HUES6 (cell line): ENCODE data around the gene TSSK6.

Source experiments
- H3K27ac ChIP-seq: 2 replicates; pipeline ENCODE4 v1.7.0; 2013; ENCODE audit warnings: low read depth, mild to moderate bottlenecking, low read length, inconsistent platforms
- H3K27me3 ChIP-seq: 2 replicates; pipeline ENCODE4 v1.6.1; 2013; ENCODE audit warnings: low read length; ENCODE audit not compliant: control insufficient read depth, insufficient read depth
- H3K36me3 ChIP-seq: 2 replicates; pipeline ENCODE4 v1.6.1; 2013; ENCODE audit warnings: low read length; ENCODE audit not compliant: control insufficient read depth, insufficient read depth
- H3K4me1 ChIP-seq: 2 replicates; pipeline ENCODE4 v1.6.1; 2013; ENCODE audit warnings: low read length; ENCODE audit not compliant: control insufficient read depth, insufficient read depth
- H3K4me3 ChIP-seq: 2 replicates; pipeline ENCODE4 v1.5.1; 2013; ENCODE audit warnings: low read depth, low read length
- H3K9ac ChIP-seq: one replicate; pipeline ENCODE4 v1.6.1; 2013; ENCODE audit warnings: mild to moderate bottlenecking, low read length
- H3K9me3 ChIP-seq: 2 replicates; pipeline ENCODE4 v1.6.1; 2013; ENCODE audit warnings: low read depth, low read length; ENCODE audit not compliant: control insufficient read depth, insufficient read depth

TSSK6 gene

GRCh38 chr19:19527674-19528625 lies 12.6 kb upstream of the TSSK6 start:
- Histone ChIP-seq H3K27ac (no peak overlapping the region), H3K27me3 (no peaks in the 10 kb centered on the region), H3K4me1 (peaks cover 14% of the 10 kb centered on the region), H3K9me3 (no peaks in the 10 kb centered on the region), H3K4me3 (no peak overlapping the region), H3K36me3 (peaks cover 28% of the 10 kb centered on the region), H3K9ac (no peak overlapping the region)

DNA sequence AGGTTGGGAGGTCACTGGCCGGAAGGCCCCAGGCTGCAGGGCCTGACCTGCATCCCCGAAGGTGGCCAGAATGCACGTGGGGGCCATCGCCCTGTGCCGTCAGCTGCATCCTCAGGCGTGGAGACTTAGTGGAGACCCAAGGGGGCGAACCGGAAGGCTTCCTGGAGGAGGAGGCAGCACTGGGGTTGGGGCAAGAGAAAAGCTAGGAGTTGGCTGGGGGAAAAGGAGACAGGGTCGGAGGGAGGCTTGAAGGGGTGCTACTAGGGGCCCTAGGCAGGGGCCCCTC lies 12.0 kb upstream of the TSSK6 start:
- no peak overlapping the region for H3K27ac ChIP-seq
- H3K27me3 ChIP-seq = no peaks in the 10 kb centered on the region
- H3K4me1 ChIP-seq = peaks cover 10% of the 10 kb centered on the region
- no peak overlapping the region for H3K9ac ChIP-seq
- peaks cover 31% of the 10 kb centered on the region for H3K36me3 ChIP-seq
- H3K9me3 ChIP-seq = no peaks in the 10 kb centered on the region
- H3K4me3 ChIP-seq = no peak overlapping the region

DNA sequence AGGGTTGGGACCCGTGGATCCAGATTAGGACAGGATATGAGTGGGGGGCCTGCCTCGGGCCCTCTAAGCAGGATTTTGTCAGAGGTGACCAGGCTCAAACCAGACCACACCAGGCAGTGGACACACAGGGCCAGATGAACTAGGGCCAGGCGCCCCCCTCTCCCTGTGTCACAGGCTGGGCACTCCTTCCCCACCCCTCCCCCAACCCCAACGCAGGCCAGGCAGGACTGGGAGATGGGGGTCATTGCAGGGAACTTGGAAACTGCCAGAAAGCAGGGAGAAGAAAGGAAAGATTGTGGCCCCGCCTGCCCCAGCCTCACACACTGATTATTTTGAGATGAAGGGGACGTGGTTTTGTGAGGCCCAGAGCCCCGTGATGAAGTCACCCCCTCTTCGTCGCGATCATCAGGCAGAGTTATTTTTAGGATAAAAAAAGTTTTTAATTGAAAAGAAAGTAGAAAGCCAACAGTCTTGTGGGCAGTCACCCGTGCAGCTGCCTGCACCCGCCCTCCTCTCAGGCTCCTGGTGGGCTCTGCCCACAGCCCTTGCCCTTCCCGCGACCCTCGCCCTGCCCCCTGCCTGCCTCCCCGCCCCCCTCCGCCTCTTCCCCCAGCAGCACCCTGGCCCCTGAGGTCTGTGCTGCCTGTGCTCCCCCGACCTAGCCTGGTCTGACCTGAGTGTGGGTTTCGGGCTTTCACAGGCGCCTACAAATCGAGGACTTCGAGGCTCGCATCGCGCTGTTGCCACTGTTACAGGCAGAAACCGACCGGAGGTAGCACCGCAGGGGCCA lies 11.4 kb upstream of the TSSK6 start:
- no peak overlapping the region for H3K4me3 ChIP-seq
- H3K27me3 ChIP-seq = no peaks in the 10 kb centered on the region
- H3K9ac ChIP-seq = no peak overlapping the region
- no peak overlapping the region for H3K27ac ChIP-seq
- peaks cover 10% of the 10 kb centered on the region for H3K4me1 ChIP-seq
- peaks cover 31% of the 10 kb centered on the region for H3K36me3 ChIP-seq
- no peaks in the 10 kb centered on the region for H3K9me3 ChIP-seq

DNA sequence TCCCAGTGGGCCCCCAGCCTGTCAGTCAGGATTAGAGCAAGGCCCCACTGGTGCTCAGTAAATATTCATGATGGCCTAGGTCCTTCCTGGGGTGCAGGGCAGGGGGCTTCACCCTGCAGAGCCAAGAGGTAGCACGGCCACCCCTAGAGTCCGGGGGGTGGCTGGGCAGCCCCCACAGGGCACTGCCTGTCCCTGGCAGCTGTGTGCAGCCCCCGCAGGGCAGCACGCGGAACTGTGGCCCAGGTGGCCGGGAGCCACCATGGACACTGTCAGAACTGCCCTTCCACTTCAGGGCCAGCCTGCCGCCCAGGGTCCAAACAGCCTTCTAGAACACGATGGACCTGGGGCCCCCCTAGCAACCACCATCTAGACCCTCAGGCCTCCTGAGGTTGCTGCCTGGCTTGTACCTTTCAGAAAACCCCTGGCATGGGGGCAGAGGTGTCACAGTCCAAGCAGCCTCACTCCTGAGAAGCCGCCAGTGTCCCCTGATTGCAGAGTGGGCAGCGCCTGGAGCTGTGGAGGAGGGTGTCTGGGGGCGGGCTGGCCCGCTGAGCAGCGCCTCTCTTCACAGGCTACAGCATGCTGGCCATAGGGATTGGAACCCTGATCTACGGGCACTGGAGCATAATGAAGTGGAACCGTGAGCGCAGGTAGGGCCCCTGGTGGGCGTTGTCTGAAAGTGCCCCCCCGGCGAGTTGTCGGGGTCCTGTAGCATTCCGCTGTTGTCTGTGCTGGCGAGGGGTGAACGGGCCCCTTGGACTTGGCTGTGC lies 10.4 kb upstream of the TSSK6 start:
- H3K36me3 ChIP-seq = peaks cover 34% of the 10 kb centered on the region
- no peaks in the 10 kb centered on the region for H3K27me3 ChIP-seq
- no peak overlapping the region for H3K9ac ChIP-seq
- H3K4me1 ChIP-seq = peaks cover 10% of the 10 kb centered on the region
- H3K9me3 ChIP-seq = no peaks in the 10 kb centered on the region
- 0 out of 2 replicates have a peak overlapping the region, but pooled peaks have one; percentile 23 for H3K27ac ChIP-seq
- no peak overlapping the region for H3K4me3 ChIP-seq

GRCh38 chr19:19524053-19524452 lies 8.7 kb upstream of the TSSK6 start:
- Histone ChIP-seq H3K27me3 (no peaks in the 10 kb centered on the region), H3K4me3 (no peak overlapping the region), H3K9ac (no peak overlapping the region), H3K9me3 (no peaks in the 10 kb centered on the region), H3K27ac (no peak overlapping the region), H3K36me3 (peaks cover 51% of the 10 kb centered on the region), H3K4me1 (peaks cover 7% of the 10 kb centered on the region; the same call in 1 of the 2 replicates)

DNA sequence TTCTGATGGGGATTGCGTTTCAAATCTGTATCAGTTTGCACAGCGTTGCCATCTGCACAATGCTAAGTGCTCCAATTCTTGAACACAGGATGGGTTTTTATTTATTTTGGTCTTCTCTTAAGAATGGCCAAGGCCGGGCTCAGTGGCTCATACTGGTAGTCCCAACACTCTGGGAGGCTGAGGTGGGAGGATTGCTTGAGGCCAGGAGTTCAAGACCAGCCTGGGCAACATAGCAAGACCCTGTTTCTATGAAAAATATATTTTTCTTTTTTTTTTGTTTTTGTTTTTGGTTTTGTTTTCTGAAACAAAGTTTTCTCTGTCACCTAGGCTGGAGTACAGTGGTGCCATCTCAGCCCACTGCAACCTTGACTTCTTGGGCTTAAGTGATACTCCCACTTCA lies 7.8 kb upstream of the TSSK6 start:
- peaks cover 7% of the 10 kb centered on the region; the same call in 1 of the 2 replicates for H3K4me1 ChIP-seq
- H3K27me3 ChIP-seq = no peaks in the 10 kb centered on the region
- no peak overlapping the region for H3K4me3 ChIP-seq
- no peak overlapping the region for H3K9ac ChIP-seq
- no peak overlapping the region for H3K27ac ChIP-seq
- peaks cover 49% of the 10 kb centered on the region for H3K36me3 ChIP-seq
- no peaks in the 10 kb centered on the region for H3K9me3 ChIP-seq

- Histone ChIP-seq H3K36me3 (peaks cover 31% of the 10 kb centered on the region), H3K27ac (no peak overlapping the region), H3K4me1 (peaks cover 2% of the 10 kb centered on the region; the same call in 1 of the 2 replicates), H3K27me3 (no peaks in the 10 kb centered on the region), H3K4me3 (no peak overlapping the region), H3K9ac (no peak overlapping the region), H3K9me3 (no peaks in the 10 kb centered on the region)
These were observed 5.6 kb upstream of the TSSK6 start for GRCh38 chr19:19520989-19521388.

- peaks cover 21% of the 10 kb centered on the region for H3K36me3 ChIP-seq
- H3K4me3 ChIP-seq = peak overlapping the region; percentile 80; the same call in 1 of the 2 replicates
- H3K9me3 ChIP-seq = no peaks in the 10 kb centered on the region
- H3K27me3 ChIP-seq = no peaks in the 10 kb centered on the region
- H3K9ac ChIP-seq = no peak overlapping the region
- peaks cover 7% of the 10 kb centered on the region for H3K4me1 ChIP-seq
- no peak overlapping the region for H3K27ac ChIP-seq
These were observed 1.9 kb upstream of the TSSK6 start for GRCh38 chr19:19517235-19517619.

DNA sequence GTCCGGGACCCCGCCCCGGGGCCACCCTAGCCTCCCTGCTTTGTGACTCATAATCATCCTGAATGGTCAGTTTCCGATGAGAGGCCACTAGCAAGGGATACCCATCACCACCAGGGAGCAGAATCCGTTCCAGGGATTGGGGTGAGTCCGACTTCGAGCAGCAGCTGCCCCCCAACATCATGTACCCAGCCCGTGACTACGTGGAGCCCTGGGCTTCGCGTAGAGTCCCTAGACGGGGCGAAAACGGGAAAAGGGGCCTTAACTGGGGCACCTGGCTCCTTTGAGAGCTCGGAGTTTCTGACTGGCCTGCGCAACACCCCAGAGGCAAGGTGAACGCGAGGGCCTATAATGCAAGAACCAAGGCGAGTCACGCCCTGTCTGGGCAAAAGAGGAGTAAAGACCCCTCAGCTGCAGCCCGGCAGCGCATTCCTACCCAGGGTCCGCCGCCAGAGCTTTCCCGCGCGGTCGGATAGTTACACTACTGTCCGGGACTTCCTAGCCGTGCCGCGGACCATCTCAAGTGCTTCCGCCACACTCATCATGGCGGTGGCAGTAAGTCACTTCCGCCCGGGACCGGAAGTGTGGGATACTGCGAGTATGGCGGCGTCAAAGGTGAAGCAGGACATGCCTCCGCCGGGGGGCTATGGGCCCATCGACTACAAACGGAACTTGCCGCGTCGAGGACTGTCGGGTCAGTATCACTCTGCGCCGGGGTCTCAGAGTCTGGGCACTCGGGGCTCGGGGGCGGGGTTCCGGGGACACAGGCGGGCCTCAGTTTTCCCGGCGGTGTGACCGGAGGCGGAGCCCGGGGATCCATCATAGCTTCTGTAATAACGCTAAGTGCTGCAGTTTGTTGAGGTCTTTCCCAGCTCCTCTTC lies 533 bp upstream of the TSSK6 start, which contains the start of gene NDUFA13:
Gene NDUFA13, plus strand, starts transcription at position 584 of the 878 bp plus-strand sequence. Its CDS starts 14 bp downstream, at position 598.
- peak within 1 kb of the TSS; percentile 80 for H3K4me3 ChIP-seq
- H3K4me1 ChIP-seq = peaks cover 7% of the 10 kb centered on the region
- H3K36me3 ChIP-seq = peaks cover 19% of the 10 kb centered on the region
- H3K9ac ChIP-seq = peak within 1 kb of the TSS; percentile 93
- H3K27ac ChIP-seq = peak within 1 kb of the TSS; percentile 61
- H3K27me3 ChIP-seq = no peaks in the 10 kb centered on the region
- no peaks in the 10 kb centered on the region for H3K9me3 ChIP-seq

GRCh38 chr19:19514215-19514657 lies 1.1 kb downstream of the TSSK6 start:
- H3K4me3 ChIP-seq = no peak overlapping the region
- H3K27ac ChIP-seq = no peak overlapping the region
- peaks cover 3% of the 10 kb centered on the region for H3K36me3 ChIP-seq
- no peak overlapping the region for H3K9ac ChIP-seq
- H3K4me1 ChIP-seq = peaks cover 7% of the 10 kb centered on the region
- no peaks in the 10 kb centered on the region for H3K9me3 ChIP-seq
- H3K27me3 ChIP-seq = no peaks in the 10 kb centered on the region
